K562 (cell line): ENCODE data around the gene NOA1. TPM values are rescaled to one million over a fixed set of nuclear protein-coding genes. Genes with fewer than 3 reads are reported as not detected.

ENCODE experiments used
- ARID4B ChIP-seq: sonication (generic); formaldehyde crosslinking; IDR thresholded peaks from 2 replicates; pipeline ENCODE4 v1.8.0; 2022; ENCODE audit warnings: mild to moderate bottlenecking, missing genetic modification reagents
- ATF7 ChIP-seq: fragments of 450-650 bp; IDR thresholded peaks from 2 replicates; pipeline ENCODE4 v1.7.1; 2014; ENCODE audit warnings: mild to moderate bottlenecking, moderate library complexity
- CXXC5 ChIP-seq: fragments of 250-450 bp; sonication (Bioruptor Pico); IDR thresholded peaks from 2 replicates; pipeline ENCODE4 v1.8.0; 2022; ENCODE audit warnings: inconsistent platforms, mild to moderate bottlenecking, moderate library complexity
- DACH1 ChIP-seq: fragments of 450-650 bp; IDR thresholded peaks from 2 replicates; pipeline ENCODE4 v1.6.1; 2018; ENCODE audit not compliant: partially characterized antibody
- FOSL1 ChIP-seq: fragments of 200-800 bp; sonication (Bioruptor generic); conservative IDR thresholded peaks from 2 replicates; pipeline ENCODE4 v1.6.1; 2016; ENCODE audit warnings: missing genetic modification characterization, missing compliant biosample characterization
- FOXK2 ChIP-seq, 2 experiments: fragments of 450-650 bp; IDR thresholded peaks in 1 of 2; conservative IDR thresholded peaks in 1 of 2; 2 replicates each; pipeline ENCODE4 v1.6.1; 2016; ENCODE audit warnings: low read depth in 2 of 2, mild to moderate bottlenecking in 1 of 2
- NR2C1 ChIP-seq, 2 experiments: fragments of 450-650 bp; IDR thresholded peaks; 2 replicates each; pipeline ENCODE4 v1.6.1; 2017; ENCODE audit warnings: mild to moderate bottlenecking in 2 of 2, antibody characterized with exemption in 1 of 2, inconsistent platforms in 1 of 2, missing compliant biosample characterization in 1 of 2, missing genetic modification characterization in 1 of 2
- TEAD4 ChIP-seq, 2 experiments: sonication (generic) in 1 of 2; formaldehyde crosslinking in 1 of 2; IDR thresholded peaks; 2 replicates each; pipeline versions ENCODE4 v1.6.1 to v1.8.0; 2012 to 2022; ENCODE audit warnings: borderline replicate concordance in 1 of 2, inconsistent platforms in 1 of 2, low read length in 1 of 2, mild to moderate bottlenecking in 1 of 2, missing genetic modification reagents in 1 of 2
- ZNF175 ChIP-seq: fragments of 200-800 bp; sonication (Bioruptor generic); IDR thresholded peaks from 2 replicates; pipeline ENCODE4 v1.6.1; 2016; ENCODE audit warnings: low read depth, mild to moderate bottlenecking, missing genetic modification characterization, missing compliant biosample characterization
- ZNF77 ChIP-seq: fragments of 250-450 bp; sonication (Bioruptor Pico); IDR thresholded peaks from 2 replicates; pipeline ENCODE4 v1.5.0; 2020
- polyA plus RNA-seq, 8 experiments: library from polyadenylated mRNA; depleted of rRNA in 4 of 8; stranded (reverse) in 5 of 8; unstranded in 3 of 8; fragments of >200 nt; fragmentation: Nextera tagmentation in 2 of 8; fragmentation: Illumina TruSeq in 1 of 8; extraction: Ambion mirVana in 2 of 8; extraction: Trizol in 1 of 8; gene quantifications; 2 replicates each; pipeline versions ENCODE4 v1.2.1 to v1.2.3, GENCODE V29; 2011 to 2014; ENCODE audit warnings: inconsistent platforms in 1 of 8, missing spikeins in 1 of 8
- total RNA-seq, 7 experiments: library from RNA; depleted of rRNA in 6 of 7; stranded (reverse); fragments of >200 nt in 6 of 7; fragmentation: Illumina TruSeq in 2 of 7; extraction: Trizol in 2 of 7; gene quantifications; 2 replicates each; pipeline versions ENCODE4 v1.2.1 to v1.2.3, GENCODE V29; 2011 to 2021; ENCODE audit warnings: low replicate concordance in 1 of 7
- TF ChIP-seq, protein P1 (sequence below): fragments of 200-800 bp; sonication (Bioruptor generic); IDR thresholded peaks from 2 replicates; pipeline ENCODE4 v1.6.1; 2017; ENCODE audit warnings: missing genetic modification characterization, missing compliant biosample characterization
- TF ChIP-seq, protein P2 (sequence below), 2 experiments: fragments of 450-650 bp in 1 of 2; sonication (generic) in 1 of 2; formaldehyde crosslinking in 1 of 2; IDR thresholded peaks in 1 of 2; conservative IDR thresholded peaks in 1 of 2; 2 replicates each; pipeline versions ENCODE4 v1.6.1 to v1.8.1; 2016 to 2023; ENCODE audit warnings: mild to moderate bottlenecking in 2 of 2, moderate library complexity in 2 of 2, inconsistent platforms in 1 of 2, missing genetic modification reagents in 1 of 2
- TF ChIP-seq, protein P3 (sequence below): fragments of 450-650 bp; formaldehyde crosslinking; IDR thresholded peaks from 2 replicates; pipeline ENCODE4 v1.4.0; 2020; ENCODE audit warnings: mild to moderate bottlenecking, moderate library complexity
- TF ChIP-seq, protein P4 (sequence below): sonication (generic); formaldehyde crosslinking; IDR thresholded peaks from 2 replicates; pipeline ENCODE4 v1.8.0; 2022; ENCODE audit warnings: missing genetic modification reagents, mild to moderate bottlenecking, moderate library complexity, borderline replicate concordance
- TF ChIP-seq, protein P5 (sequence below): fragments of 450-650 bp; IDR thresholded peaks from 2 replicates; pipeline ENCODE4 v1.6.1; 2016; ENCODE audit warnings: missing biosample characterization, missing genetic modification characterization

The NOA1 gene
- total and polyA plus RNA-seq, 9 of the 15 experiments (the other 6 are each of a cell fraction or from before 2014, with no cell fraction given), result 2.6 to 26.6 (median 16.7) TPM

- TF ChIP-seq, protein P1, sequence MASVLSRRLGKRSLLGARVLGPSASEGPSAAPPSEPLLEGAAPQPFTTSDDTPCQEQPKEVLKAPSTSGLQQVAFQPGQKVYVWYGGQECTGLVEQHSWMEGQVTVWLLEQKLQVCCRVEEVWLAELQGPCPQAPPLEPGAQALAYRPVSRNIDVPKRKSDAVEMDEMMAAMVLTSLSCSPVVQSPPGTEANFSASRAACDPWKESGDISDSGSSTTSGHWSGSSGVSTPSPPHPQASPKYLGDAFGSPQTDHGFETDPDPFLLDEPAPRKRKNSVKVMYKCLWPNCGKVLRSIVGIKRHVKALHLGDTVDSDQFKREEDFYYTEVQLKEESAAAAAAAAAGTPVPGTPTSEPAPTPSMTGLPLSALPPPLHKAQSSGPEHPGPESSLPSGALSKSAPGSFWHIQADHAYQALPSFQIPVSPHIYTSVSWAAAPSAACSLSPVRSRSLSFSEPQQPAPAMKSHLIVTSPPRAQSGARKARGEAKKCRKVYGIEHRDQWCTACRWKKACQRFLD (CRISPR knock-in tag), result peak; percentile 78
- TF ChIP-seq, protein P2, sequence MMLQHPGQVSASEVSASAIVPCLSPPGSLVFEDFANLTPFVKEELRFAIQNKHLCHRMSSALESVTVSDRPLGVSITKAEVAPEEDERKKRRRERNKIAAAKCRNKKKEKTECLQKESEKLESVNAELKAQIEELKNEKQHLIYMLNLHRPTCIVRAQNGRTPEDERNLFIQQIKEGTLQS (IDR thresholded peaks at IDR 0.05), result peak; percentile 51; the same call in 1 of the 2 replicates
- TF ChIP-seq, protein P2 (CRISPR knock-in tag; conservative IDR thresholded peaks at IDR 0.05), result no peak
- TF ChIP-seq, protein P3, sequence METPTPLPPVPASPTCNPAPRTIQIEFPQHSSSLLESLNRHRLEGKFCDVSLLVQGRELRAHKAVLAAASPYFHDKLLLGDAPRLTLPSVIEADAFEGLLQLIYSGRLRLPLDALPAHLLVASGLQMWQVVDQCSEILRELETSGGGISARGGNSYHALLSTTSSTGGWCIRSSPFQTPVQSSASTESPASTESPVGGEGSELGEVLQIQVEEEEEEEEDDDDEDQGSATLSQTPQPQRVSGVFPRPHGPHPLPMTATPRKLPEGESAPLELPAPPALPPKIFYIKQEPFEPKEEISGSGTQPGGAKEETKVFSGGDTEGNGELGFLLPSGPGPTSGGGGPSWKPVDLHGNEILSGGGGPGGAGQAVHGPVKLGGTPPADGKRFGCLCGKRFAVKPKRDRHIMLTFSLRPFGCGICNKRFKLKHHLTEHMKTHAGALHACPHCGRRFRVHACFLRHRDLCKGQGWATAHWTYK (CRISPR knock-in tag), result 0 out of 2 replicates have a peak, but pooled peaks have one; percentile 48
- TF ChIP-seq FOSL1 (tag) (0 out of 2 replicates have a peak, but pooled peaks have one; percentile 41), CXXC5 (CRISPR knock-in tag) (0 out of 2 replicates have a peak, but pooled peaks have one; percentile 28), TEAD4 (IDR thresholded peaks at IDR 0.05; ENCODE audit: low read length) (peak; percentile 25; the same call in 1 of the 2 replicates), TEAD4 (CRISPR knock-in tag; IDR thresholded peaks at IDR 0.05; ENCODE audit: borderline replicate concordance) (no peak), ZNF175 (CRISPR knock-in tag) (0 out of 2 replicates have a peak, but pooled peaks have one; percentile 31), ATF7 (peak; percentile 32; the same call in 1 of the 2 replicates), FOXK2 (conservative IDR thresholded peaks at IDR 0.05 in 1 of 2, IDR thresholded peaks at IDR 0.05 in 1 of 2; ENCODE audit: low read depth in 2 of 2) (peak; percentile 20 to 32; a peak in 1 of 4 replicates), ARID4B (CRISPR knock-in tag) (no peak), ZNF77 (no peak), NR2C1 (IDR thresholded peaks at IDR 0.05) (no peak), NR2C1 (tag; IDR thresholded peaks at IDR 0.05) (0 out of 2 replicates have a peak, but pooled peaks have one; percentile 39), DACH1 (peak; percentile 51)
- TF ChIP-seq, protein P4, sequence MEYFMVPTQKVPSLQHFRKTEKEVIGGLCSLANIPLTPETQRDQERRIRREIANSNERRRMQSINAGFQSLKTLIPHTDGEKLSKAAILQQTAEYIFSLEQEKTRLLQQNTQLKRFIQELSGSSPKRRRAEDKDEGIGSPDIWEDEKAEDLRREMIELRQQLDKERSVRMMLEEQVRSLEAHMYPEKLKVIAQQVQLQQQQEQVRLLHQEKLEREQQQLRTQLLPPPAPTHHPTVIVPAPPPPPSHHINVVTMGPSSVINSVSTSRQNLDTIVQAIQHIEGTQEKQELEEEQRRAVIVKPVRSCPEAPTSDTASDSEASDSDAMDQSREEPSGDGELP, result peak; percentile 93
- TF ChIP-seq, protein P5, sequence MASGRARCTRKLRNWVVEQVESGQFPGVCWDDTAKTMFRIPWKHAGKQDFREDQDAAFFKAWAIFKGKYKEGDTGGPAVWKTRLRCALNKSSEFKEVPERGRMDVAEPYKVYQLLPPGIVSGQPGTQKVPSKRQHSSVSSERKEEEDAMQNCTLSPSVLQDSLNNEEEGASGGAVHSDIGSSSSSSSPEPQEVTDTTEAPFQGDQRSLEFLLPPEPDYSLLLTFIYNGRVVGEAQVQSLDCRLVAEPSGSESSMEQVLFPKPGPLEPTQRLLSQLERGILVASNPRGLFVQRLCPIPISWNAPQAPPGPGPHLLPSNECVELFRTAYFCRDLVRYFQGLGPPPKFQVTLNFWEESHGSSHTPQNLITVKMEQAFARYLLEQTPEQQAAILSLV (tag), result peak; percentile 70; the same call in 1 of the 2 replicates
These were observed 19.3 kb downstream of the NOA1 start (continued) for GRCh38 chr4:56958111-56958517.
